GM19467 (cell line): ENCODE measurements around the gene RAB11FIP4.
"Not testable (repeated sequence)": the region's sequence is repeated elsewhere in the genome, so short reads cannot be mapped to it uniquely, and the experiment has no call there.

Experiments
- ATAC-seq: cut with Tn5 transposase; IDR thresholded peaks from one replicate; pipeline ENCODE4 v1.9.1; 2021; ENCODE audit warnings: mild to moderate bottlenecking, moderate library complexity; ENCODE audit not compliant: unreplicated experiment

The RAB11FIP4 gene

GRCh38 chr17:31431098-31431851 lies 39.8 kb downstream of the RAB11FIP4 start:
- ATAC-seq, result no peak

GRCh38 chr17:31431852-31432658 lies 40.6 kb downstream of the RAB11FIP4 start:
- ATAC-seq, result no peak

GRCh38 chr17:31433091-31433790 lies 41.8 kb downstream of the RAB11FIP4 start:
- no peak for ATAC-seq

- ATAC-seq, result no peak
Measured at GRCh38 chr17:31433811-31434726, 42.6 kb downstream of the RAB11FIP4 start.

- no peak for ATAC-seq
Measured at GRCh38 chr17:31434727-31435050, 43.2 kb downstream of the RAB11FIP4 start.

- ATAC-seq, result no peak
Measured at GRCh38 chr17:31435581-31435980, 44.1 kb downstream of the RAB11FIP4 start.

GRCh38 chr17:31437720-31438400 lies 46.4 kb downstream of the RAB11FIP4 start:
- ATAC-seq, result no peak

- ATAC-seq, result no peak
Measured at GRCh38 chr17:31439716-31440115, 48.2 kb downstream of the RAB11FIP4 start.

- no peak for ATAC-seq
Measured at GRCh38 chr17:31442276-31442675, 50.8 kb downstream of the RAB11FIP4 start.

GRCh38 chr17:31442856-31443255 lies 51.4 kb downstream of the RAB11FIP4 start:
- ATAC-seq, result not testable (repeated sequence)

GRCh38 chr17:31443386-31443785 lies 51.9 kb downstream of the RAB11FIP4 start:
- ATAC-seq, result no peak

GRCh38 chr17:31444026-31444425 lies 52.6 kb downstream of the RAB11FIP4 start:
- ATAC-seq, result no peak

GRCh38 chr17:31446195-31446967 lies 54.9 kb downstream of the RAB11FIP4 start:
- no peak for ATAC-seq

GRCh38 chr17:31448467-31449077 lies 57.1 kb downstream of the RAB11FIP4 start:
- no peak for ATAC-seq

GRCh38 chr17:31449111-31449510 lies 57.6 kb downstream of the RAB11FIP4 start:
- no peak for ATAC-seq

GRCh38 chr17:31449746-31450145 lies 58.3 kb downstream of the RAB11FIP4 start:
- no peak for ATAC-seq

- ATAC-seq, result no peak
Measured at GRCh38 chr17:31452101-31452500, 60.6 kb downstream of the RAB11FIP4 start.

- ATAC-seq, result no peak
Measured at GRCh38 chr17:31452561-31453110, 61.2 kb downstream of the RAB11FIP4 start.

- ATAC-seq, result no peak
Measured at GRCh38 chr17:31453896-31454295, 62.4 kb downstream of the RAB11FIP4 start.
